Stimulated activated CD4-positive, alpha-beta T cell treated with anti-CD3 and anti-CD28 coated beads, TNF-alpha, amount 100 ng/mL, for 24 hours (primary cell): Measurements from ENCODE around the gene CAMK2A.

Source experiments
- DNase-seq, 3 experiments: peaks; one replicate each; pipeline ENCODE4 v3.0.0-alpha.2; 2020; ENCODE audit warnings: low read depth in 3 of 3

CAMK2A gene

DNA sequence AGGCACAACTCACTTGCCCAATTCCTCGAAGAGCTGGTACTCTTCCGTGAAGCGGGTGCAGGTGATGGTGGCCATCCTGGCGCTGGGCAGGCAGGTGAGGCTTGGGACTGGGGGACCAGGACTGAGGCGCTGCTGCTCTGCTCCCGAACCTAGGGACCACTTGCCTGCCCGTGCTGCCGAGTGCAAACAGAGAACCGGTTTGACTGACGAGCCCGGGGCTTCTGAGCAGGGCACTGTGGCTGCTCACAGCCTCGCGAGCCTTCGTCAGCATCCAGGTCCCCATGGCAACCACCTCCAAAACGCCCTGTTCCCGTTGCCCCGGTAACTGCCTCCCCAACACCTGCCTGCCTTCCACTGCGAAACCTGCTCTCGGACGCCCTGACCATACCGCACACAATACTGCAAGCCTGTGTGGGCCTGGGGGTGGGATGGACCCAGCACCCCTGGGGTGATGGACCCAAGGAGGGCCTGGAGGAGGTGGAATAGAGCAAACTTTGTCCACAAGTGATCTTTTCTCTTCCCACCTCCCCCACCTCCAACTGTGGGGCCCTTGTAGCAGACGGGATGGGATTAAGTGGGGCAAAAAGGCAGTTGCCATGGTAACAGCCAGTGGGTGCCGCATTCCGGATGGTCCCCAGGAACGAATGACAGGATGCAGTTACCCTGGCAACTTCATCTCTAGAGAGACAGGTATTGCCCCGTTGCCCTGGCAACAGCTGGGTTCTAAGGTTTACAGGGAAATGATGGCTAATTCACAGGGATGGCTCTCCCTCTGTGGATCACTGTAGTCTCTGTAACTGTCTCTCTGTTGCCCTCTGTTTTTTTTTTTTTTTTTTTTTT lies at the start of gene CAMK2A:
TSS of gene CAMK2A (minus strand) at position 223 of the 840 bp plus-strand sequence. CDS start at position 75, 148 bp downstream.
- no peak for DNase-seq

DNA sequence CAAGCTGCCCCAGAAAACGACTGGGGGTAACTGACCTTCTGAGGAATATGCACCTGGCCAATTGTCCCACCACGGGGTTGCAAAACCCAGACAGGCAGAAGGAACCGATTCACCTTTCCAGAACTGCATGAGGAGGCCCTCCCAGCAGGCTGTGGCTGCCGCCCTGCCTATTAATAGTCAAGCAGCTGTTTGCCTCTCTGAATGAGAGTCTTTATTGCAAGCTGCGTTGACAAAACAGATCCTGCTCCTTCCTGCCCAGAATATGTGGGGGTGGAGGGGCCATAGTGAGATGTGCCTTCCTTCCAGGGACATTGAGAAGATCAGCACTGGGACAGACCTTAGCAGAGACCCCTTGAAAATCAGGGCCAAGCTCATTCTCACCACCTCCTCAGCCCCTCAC lies 49.6 kb upstream of the CAMK2A start:
- DNase-seq: no peak

DNA sequence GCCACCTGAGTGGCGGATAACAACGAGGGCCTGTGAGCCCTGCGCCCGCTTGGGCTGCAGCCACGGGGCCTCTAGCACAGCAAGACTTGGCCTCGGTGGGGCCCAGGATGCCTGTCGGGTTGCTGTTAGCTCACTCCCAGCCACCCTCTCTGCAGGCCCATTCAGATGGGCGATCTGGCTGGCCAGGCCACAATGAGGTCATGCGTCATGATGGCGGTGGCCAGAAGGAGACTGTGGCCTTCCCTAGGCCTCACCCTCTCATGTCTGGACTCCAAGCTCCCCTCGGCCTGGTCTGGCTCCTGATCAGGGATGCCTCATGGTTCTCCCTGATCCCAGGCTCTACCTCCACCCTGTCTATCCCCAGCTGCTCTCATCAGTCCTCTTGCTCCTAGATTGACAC lies 49.0 kb upstream of the CAMK2A start:
- no peak for DNase-seq

DNA sequence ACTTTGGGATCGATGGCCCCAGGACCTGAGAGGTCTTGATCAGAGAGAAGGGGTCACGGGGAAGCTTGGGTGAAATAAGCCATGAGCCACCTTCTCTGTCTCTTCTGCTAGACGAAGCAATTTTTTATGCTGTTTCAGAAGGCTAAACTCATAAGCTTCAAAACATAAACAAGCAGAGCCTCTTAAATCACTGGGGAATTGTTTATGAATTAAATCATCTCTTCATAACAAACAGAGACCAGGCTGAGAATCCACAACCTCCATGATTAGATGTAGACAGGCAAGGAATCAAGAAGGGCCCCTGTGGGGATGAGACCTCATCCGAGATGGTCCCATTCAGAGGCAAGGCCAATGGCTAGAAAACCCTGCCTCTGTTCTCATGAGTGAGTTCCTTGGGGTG lies 46.2 kb upstream of the CAMK2A start:
- DNase-seq: no peak

DNA sequence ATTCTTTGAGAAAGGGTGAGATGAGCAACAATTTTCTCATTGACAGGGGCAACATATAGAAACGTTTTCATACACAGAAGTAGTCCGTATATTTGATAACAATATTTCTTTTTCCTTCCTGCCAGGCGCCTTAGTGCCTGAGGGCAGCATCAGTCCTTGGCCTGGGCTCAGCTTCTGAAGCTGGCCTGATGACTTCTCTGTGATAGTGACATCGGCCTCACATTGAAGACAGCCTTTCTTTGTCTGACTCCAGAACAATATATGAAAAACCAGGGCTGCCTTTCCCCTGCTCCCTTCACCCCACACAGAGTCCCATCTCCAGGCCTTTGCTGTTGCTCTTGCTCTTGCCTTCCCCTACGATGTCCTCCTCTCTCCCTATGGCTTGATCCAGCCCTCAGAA lies 43.8 kb upstream of the CAMK2A start:
- DNase-seq: no peak

DNA sequence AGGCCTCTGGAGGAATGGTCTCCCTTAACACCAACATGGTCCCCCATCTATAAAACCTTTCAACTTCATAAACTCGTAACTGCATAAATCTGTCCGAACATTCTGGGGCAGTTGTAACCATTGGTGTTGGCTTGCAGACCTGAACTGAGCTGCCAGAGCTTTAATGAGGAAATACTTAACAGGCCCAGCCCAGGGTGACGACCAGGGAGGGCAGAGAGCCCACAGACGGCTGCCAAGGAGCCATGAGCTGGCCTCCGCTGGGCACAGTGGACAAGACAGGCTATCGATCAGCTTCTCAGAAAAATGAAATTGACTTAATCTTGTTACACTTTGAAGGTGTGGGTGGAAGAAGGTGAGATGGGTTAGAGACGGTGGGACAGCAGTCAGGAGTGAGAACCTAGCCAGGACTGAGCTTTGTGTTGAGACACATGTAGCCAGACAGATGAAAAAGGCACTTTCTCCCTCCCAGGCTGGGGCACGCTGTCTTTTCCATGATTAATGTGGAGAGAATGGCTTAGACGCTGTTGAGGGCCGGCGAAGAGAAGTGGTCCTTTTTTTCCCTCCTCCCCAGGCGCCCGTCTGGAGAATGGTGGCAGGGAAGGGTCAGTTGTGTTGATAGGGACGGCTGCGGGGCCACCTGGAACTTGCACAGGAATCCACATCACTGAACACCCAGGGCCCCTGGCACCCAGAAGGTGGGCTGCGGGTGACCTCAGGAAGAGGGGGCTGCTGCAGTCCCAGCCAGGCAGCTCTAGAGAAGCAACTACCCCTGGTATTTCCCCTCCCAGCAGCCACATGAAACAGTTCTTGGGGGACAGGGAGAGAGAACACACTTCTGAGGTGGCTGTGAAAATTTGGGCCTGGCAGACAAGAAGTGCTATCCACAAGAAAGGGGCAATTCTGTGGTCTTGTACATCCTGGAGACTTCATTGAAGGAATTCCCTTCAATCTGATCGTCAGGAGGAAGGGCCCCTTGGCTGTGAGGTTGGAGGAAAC lies 40.6 kb upstream of the CAMK2A start:
- no peak for DNase-seq

DNA sequence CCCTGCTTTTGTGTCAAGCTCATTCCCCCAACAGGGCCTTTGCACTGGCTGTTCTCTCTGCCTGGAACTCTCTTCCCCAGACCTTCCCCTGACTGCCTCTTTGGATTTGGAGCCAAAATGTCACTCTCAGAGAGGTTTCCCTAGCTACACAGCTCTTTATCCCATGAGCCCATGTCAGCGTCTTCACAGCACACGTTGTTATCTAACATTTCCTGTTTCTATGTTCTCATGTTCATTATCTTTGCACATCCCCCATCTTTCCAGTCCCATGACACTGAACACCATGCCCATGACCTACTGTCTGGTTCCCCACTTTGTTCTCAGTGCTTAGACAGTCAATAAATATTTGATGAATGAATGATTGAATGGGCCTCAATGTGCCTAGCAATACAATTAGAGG lies 39.5 kb upstream of the CAMK2A start:
- no peak for DNase-seq

DNA sequence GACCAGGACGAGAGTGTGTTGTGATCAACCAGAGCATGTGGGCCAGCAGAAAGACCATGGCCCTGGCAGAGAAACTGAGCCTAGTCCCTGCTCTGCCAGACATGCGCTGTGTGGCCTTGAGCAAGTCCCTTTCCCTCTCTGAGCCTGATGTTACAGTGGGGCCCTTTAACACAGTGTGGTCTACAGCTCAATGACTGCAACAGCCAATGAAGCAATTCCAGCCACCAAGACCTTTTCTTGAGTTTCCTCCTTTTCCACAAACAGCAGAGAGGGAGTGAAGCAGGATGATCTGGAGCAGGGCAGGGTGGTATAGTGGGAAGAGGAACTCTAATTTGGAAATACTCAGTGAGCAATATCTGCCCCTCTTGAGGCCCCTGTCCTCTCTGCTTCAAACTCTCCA lies 38.9 kb upstream of the CAMK2A start:
- no peak for DNase-seq

DNA sequence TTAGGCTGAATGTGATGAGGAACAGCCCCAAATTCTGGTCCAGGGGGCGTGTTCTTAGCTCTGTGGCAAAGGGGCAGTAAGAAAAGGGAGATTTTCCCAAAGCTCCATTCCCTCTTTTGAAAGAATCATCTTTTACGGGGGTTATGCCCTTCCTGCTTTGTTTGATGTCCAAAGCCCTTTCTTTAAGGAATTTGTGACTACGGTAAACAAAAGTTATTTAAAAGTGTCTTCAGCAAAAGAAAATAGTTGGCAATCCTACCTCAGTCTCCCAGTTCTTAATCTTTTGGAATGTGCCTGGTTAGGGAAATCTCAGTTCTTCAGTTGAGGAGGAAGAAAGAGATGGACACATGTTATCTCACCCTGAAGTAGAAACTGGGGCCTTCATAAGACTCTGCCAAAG lies 37.6 kb upstream of the CAMK2A start:
- DNase-seq: no peak

DNA sequence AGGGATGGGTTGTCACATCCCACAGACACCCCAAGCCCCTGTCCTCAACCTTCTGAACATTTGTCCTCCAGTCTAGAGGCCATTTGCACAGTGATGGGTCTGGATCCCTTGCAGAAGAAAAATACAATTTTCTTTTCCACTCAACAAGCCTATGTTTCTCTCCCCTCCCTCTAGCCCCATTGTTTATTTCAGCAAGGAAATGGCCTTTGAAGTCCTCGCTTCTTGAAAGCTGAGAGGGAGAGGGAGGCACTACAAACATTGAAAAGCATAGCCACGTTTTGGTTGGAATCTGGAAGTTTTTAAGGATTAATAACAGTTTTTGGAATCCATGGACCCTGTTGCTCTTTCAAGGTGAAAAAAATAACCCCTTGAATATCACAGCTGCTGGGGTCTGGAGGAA lies 37.1 kb upstream of the CAMK2A start:
- DNase-seq: no peak

DNA sequence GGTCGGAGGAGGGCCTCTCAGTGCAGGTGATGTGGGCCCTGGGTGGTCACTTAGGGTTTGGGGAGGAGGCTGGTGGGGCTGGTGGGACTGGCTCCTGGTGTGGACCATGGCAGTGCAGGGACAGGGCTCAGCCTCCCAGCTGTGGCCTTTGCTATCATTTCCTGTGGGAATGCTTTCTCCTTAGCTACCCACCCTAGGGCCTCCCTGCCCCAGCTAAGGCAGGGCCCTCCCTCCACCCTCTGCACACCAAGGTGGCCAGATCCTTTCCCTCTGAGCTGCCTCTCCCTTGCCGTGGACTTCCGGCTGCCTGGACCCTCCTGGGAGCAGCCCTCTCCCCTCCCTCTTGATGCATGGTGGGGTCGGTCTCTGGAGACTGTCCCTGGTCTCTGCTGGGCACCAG lies 35.9 kb upstream of the CAMK2A start:
- DNase-seq: no peak

DNA sequence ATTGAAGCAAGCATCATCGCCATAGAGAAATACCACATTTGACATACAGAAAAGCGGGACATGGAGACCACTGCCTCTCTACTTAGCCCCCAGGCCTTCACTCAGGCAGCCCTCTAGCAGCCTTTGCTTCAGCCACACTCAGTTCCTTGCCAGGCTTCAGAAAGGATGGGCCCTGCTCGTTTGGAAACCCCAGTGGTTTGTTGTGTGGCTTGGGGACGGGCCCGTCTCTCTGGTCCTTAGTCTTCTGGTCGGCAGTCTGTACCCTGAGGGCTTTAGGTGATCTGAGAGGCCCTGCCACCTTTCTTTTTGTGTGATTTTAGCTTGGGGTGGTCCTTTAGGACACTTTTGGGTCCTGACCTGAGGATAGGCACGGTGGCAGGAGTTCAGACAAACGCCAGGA lies 34.2 kb upstream of the CAMK2A start:
- DNase-seq: no peak

DNA sequence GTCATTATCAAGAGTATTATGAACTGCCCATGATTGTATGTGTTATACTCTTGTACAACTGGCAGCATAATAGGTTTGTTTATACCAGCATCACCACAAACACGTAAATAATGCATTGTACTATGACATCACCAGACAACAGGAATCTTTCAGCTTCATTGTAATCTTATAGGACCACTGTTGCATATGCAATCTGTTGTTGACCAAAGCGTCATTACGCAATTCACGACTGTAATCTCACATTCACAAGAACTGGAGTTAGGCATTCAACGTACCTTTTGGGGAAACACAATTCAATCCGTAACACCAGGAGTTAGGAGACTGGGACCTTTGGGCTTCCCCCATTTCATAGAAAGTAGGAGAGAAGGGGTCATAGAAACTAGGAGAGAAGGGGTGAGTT lies 33.5 kb upstream of the CAMK2A start:
- no peak for DNase-seq

DNA sequence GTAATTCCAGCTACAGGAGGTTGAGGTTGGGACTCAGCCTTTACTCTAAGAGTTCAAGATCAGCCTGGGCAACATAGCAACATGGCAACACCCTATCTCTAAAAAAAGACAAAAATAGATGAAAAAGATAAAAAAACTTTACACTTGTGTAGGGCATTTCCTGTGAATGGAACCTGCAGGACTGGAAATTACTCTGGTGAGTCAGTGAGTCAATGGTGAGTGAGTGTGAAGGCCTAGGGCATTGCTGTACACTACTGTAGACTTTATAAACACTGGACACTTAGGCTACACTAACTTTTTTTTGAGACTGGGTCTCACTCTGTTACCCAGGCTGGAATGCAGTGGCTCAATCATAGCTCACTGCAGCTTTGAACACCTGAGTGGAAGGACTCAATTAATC lies 32.6 kb upstream of the CAMK2A start:
- no peak for DNase-seq

DNA sequence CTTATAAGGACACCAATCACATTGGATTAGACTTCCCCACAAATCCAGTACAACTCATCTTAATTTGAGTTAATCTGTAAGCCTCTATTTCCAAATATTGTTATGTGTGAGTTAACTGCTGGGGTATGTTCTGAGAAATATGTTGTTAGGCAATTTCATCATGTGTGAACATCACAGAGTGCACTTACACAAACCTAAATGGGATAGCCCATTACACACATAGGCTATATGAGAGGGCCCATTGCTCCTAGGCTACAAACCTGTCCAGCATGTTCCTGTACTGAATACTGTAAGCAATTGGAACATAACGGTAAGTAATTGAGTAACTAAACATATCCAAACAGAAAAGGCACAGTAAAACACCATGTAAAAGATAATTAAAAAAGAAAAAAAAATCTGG lies 32.2 kb upstream of the CAMK2A start:
- no peak for DNase-seq

DNA sequence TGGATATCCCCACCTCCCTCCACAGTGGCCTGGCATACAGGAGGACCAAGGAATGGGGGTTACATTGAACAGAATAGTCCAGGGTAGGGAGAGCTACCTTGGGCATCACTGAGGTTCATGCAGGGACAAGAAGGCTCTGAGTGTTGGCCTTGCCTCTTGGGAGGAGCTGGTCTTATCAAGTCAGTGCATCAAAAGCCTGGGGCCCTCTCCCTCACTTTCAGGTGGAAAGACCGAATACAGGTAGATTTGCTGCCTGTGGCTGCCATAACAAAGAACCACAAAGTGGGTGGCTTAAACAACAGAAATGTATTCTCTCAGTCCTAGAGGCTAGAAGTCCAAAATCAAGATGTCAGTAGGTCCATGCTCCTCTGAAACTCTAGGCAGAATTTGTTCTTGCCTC lies 31.6 kb upstream of the CAMK2A start:
- no peak for DNase-seq

DNA sequence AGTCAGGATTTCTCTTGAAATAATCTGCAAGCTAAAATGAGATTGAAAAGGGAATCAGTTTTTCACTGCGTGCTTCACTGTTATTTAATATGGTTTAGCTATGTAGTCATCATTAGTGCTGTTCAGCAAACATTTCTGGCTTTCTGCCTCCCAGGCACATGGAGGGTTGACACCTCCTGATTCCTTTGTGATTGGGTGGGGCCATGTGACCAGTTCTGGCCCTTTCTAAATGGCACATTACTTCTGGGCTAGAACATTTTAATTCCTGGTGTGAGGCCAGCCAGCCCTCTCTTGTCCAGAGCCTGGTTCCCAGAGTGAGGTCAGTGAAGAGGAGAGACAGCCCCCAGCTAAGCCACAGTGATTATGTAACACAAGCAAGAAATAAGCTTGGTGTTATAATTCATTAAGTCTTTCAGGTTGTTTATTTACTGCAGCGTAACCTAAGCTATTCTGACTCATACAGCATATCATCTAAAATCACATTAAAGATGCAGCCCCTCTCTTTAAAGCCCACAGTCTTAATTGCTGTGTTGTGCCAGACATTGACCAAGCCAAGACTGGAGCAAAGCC lies 30.6 kb upstream of the CAMK2A start:
- no peak for DNase-seq

DNA sequence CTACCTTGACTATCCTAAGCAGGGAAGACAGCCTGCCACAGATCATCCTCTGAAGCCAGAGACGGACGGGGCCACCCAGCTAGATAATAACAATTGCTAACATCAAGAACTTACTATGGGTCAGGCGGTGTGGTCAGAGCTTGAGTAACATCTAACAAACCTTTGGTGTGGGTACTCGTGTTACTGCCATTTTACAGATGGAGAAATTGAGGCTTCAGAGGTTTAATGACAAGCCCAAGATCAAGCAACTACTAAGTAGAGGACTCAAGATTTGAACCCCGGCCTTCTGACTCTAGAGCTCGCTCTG lies 29.9 kb upstream of the CAMK2A start:
- DNase-seq: no peak

DNA sequence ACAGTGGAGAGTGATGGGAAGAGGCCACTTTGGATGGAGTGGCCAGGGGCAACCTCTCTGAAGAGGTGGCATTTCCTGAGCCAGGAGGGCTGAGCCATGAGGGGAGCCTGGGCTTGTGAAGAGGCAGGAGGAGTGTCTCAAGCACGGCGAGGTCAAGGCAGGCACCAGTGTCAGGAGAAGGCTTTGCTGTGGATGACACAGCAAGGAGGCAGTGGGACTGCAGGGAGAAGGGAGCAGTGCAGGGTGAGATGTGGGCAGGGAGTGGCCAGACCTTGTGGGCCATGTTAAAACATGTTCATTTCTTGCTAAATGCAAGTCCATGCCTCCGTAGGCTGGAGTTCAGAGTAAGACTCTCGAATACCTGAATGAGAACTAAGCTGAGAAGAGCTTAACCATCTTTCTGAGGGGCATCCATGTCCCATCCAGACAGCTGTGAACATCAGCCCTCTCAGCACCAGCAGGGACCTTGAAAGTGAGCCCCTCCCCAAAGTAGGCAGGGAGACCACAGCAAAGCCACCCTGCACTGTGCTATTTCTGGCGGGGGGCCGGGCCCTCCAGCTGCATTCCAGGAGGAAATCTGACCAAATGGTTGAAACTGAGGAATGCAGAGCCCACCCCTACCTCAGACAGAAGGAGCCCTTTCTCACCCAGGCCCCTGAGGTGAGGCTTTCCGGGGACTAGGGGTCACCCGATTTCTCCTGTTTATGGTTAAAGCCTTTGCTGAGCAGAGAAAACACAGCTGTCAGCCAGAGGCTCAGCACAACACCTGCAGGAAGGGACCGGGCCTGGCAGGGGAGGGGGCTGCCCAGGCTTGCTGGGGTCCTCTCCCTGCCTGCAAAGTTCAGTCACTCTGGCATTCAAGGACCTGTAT lies 29.3 kb upstream of the CAMK2A start:
- DNase-seq: no peak

DNA sequence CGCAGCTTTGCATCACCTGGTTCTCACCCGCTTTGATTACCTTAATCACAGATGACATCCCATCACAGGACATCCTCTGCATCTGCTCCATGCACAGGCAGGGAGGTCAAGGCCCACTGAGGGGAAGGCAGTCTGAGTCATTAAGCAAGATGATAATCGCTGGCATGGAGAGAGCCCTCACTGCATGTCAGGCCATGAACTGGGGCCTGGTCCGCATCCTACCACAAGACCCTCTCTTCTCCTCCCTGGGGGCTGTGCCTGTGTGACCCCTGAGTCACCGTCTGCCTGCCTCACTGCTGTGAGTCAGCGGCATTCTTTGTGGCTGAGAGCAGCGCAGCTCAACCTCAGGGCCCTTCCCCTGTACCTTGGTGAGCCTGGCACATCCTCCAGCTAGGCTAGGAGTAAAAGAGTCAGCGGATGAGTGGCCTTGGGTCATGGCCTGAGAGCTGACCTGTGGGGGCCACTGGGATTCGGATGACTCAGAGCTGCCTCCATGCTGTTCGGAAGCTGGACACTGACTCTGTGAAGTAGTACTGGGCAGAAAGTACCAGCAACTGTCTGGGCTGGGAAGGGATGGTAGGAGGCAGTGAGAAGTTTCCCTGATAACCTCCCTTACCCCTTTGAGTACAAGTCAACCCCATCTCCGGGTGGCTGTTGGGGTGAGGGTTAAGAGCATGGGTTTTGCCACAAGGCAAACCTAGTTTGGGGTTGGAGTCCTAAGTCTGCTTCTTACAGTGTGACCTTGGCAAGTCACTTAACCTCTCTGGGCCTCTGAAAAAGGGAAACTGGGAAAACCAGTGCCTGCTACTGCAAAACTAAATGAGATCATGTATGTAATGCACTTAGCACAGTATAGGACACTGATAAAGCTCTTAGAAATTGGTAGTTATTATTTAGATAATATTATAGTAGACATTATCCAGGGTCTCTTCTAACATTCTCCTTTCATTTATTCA lies 27.8 kb upstream of the CAMK2A start:
- DNase-seq: no peak

DNA sequence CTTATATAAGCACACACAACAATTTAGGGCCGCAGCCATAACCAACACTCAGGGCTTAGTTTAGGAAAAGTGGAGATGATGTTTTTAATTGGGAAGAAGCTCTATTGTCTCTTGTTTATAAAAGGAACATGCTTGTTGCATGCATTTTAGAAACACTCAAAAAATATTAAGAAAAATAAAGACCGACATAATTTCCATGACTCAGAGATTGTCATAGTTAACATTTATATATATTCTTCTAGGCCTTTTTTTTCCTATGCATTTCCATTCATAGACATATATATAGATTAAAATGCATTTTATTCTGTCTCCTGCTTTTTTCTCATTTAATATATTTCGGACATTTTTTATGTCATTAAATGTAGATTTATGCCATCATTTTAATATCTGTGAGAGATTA lies 26.7 kb upstream of the CAMK2A start:
- no peak for DNase-seq
